H1 (cell line): ENCODE measurements around the gene RGS17.
"Not testable (repeated sequence)": the region's sequence is repeated elsewhere in the genome, so short reads cannot be mapped to it uniquely, and the experiment has no call there.

Source experiments
- CTCF ChIP-seq, 3 experiments: IDR thresholded peaks; 1 replicate in 2 of 3; 2 replicates in 1 of 3; pipeline versions ENCODE4 v1.5.1 to v1.6.1; 2011; ENCODE audit warnings: low read length in 3 of 3, mild to moderate bottlenecking in 3 of 3, inconsistent platforms in 2 of 3, low read depth in 1 of 3, moderate library complexity in 1 of 3; ENCODE audit not compliant: insufficient read depth in 1 of 3; ENCODE audit errors: control extremely low read depth in 1 of 3
- EZH2 ChIP-seq: fragments of 200-600 bp; sonication (generic); IDR thresholded peaks from 2 replicates; pipeline ENCODE4 v1.7.1; 2012; ENCODE audit warnings: low read depth, mild to moderate bottlenecking, moderate library complexity, low read length, inconsistent platforms; ENCODE audit not compliant: severe bottlenecking
- RAD21 ChIP-seq, 2 experiments: IDR thresholded peaks in 1 of 2; conservative IDR thresholded peaks in 1 of 2; 2 replicates each; pipeline ENCODE4 v1.6.1; 2011; ENCODE audit warnings: low read depth in 2 of 2, low read length in 2 of 2, improper control_type of control experiment in 1 of 2, inconsistent platforms in 1 of 2, mild to moderate bottlenecking in 1 of 2, moderate library complexity in 1 of 2
- TAF1 ChIP-seq: IDR thresholded peaks from 2 replicates; pipeline ENCODE4 v1.6.1; 2011; ENCODE audit warnings: mild to moderate bottlenecking, low read depth, low read length

DNA sequence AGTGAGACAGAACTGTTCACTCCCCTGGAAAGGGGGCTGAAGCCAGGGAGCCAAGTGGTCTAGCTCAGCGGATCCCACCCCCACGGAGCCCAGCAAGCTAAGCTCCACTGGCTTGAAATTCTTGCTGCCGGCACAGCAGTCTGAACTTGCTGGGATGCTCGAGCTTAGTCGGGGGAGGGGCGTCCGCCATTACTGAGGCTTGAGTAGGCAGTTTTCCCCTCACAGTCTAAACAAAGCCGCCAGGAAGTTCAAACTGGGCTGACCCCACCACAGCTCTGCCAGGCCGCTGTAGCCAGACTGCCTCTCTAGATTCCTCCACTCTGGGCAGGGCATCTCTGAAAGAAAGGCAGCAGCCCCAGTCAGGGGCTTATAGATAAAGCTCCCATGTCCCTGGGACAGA, 20.0 kb downstream of the RGS17 start:
- TF ChIP-seq RAD21 (IDR thresholded peaks at IDR 0.05 in 1 of 2, conservative IDR thresholded peaks at IDR 0.05 in 1 of 2; ENCODE audit: low read depth in 2 of 2, low read length in 2 of 2); CTCF (IDR thresholded peaks at IDR 0.05; ENCODE audit: control extremely low read depth in 1 of 3, insufficient read depth in 1 of 3, low read depth in 1 of 3, low read length in 3 of 3); TAF1; EZH2: not testable (repeated sequence)
